ENCODE results near the gene C4orf51. TPM values are rescaled to one million over a fixed set of nuclear protein-coding genes. Genes with fewer than 3 reads are reported as not detected.

Gene C4orf51
- total RNA-seq: not detected in 2 replicates

DNA sequence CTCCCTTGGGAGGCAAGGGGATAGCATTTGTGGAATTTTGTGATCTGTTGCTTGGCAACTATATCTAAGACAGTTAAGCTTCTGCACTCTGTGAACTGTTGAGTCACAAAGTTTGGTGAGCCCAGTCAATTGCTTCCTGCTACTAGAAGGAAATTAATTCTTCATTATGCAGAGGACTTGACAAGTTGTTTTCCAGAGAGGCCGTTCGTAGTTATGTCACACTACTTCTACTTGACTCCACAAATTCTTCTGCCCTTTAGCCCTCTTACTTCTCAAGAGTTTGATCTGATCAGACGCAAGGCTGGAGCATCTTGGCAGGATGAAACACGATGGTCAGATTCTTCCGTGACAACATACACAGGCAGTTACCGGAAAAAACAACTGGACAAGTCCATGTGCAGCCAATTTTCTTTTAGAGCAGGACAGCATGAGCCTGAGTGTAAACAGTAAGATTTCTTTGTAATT is at the start of gene C4orf51:
TSS of gene C4orf51 (plus strand) at position 156 of the 465 bp plus-strand sequence. CDS start at position 214, 58 bp downstream.

Other genes starting within 250 kb of the C4orf51 start
- gene SMAD1, start 198.3 kb upstream of the C4orf51 start, total RNA-seq: 12.1 and 16.9 TPM in 2 replicates
- gene MMAA, start 60.8 kb upstream of the C4orf51 start, total RNA-seq: 5.0 and 5.2 TPM in 2 replicates

Data from smooth muscle cell of the umbilical artery (primary cell).